WERI-Rb-1 (cell line): Measurements from ENCODE around the gene CGNL1.

Experiments used
- DNase-seq: peaks from one replicate; pipeline ENCODE4 v3.0.0-alpha.2; 2020
- H3K27ac ChIP-seq: fragments of 250-450 bp; sonication (Bioruptor Pico); 2 replicates; pipeline ENCODE4 v1.5.1; 2020; ENCODE audit warnings: mild to moderate bottlenecking, moderate library complexity
- H3K27me3 ChIP-seq: fragments of 250-450 bp; sonication (Bioruptor Pico); 2 replicates; pipeline ENCODE4 v1.5.1; 2021; ENCODE audit warnings: mild to moderate bottlenecking, low read depth, moderate library complexity; ENCODE audit not compliant: insufficient read depth, severe bottlenecking
- H3K36me3 ChIP-seq: fragments of 250-450 bp; sonication (Bioruptor Pico); 2 replicates; pipeline ENCODE4 v1.5.1; 2020; ENCODE audit warnings: mild to moderate bottlenecking, moderate library complexity
- H3K4me3 ChIP-seq: 2 replicates; pipeline ENCODE4 v1.5.1; 2011; ENCODE audit warnings: low read depth, mild to moderate bottlenecking, control low read depth, low read length
- H3K9me3 ChIP-seq: fragments of 250-450 bp; sonication (Bioruptor Pico); 2 replicates; pipeline ENCODE4 v1.5.1; 2021; ENCODE audit warnings: mild to moderate bottlenecking, moderate library complexity; ENCODE audit not compliant: severe bottlenecking
- CTCF ChIP-seq: IDR thresholded peaks from 2 replicates; pipeline ENCODE4 v1.5.1; 2011; ENCODE audit warnings: low read depth, mild to moderate bottlenecking, control low read depth, inconsistent platforms, low read length

Gene CGNL1

GRCh38 chr15:57476533-57476975 lies 100.2 kb downstream of the CGNL1 start:
- H3K9me3 ChIP-seq, result no peaks in the 10 kb centered on the region
- no peak for DNase-seq
- H3K27me3 ChIP-seq, result peaks cover 2% of the 10 kb centered on the region
- H3K36me3 ChIP-seq, result 0 out of 2 replicates have a peak, but pooled peaks cover 3% of the 10 kb centered on the region
- no peak overlapping the region for H3K4me3 ChIP-seq
- TF ChIP-seq CTCF, result no peak
- no peak overlapping the region for H3K27ac ChIP-seq

- H3K4me3 ChIP-seq, result no peak overlapping the region
- 0 out of 2 replicates have a peak, but pooled peaks cover 3% of the 10 kb centered on the region for H3K36me3 ChIP-seq
- no peak for TF ChIP-seq CTCF
- peaks cover under 1% of the 10 kb centered on the region for H3K27me3 ChIP-seq
- no peaks in the 10 kb centered on the region for H3K9me3 ChIP-seq
- no peak overlapping the region for H3K27ac ChIP-seq
- no peak for DNase-seq
Measured at GRCh38 chr15:57477736-57478522, 101.6 kb downstream of the CGNL1 start.

- Histone ChIP-seq H3K9me3 (no peaks in the 10 kb centered on the region), H3K27ac (no peak overlapping the region), H3K36me3 (0 out of 2 replicates have a peak, but pooled peaks cover 3% of the 10 kb centered on the region), H3K4me3 (no peak overlapping the region), H3K27me3 (no peaks in the 10 kb centered on the region)
- DNase-seq, result no peak
- TF ChIP-seq CTCF, result no peak
Measured at GRCh38 chr15:57479005-57479404, 102.7 kb downstream of the CGNL1 start.

GRCh38 chr15:57481038-57481705 lies 104.9 kb downstream of the CGNL1 start:
- no peaks in the 10 kb centered on the region for H3K9me3 ChIP-seq
- no peak for TF ChIP-seq CTCF
- H3K36me3 ChIP-seq, result no peaks in the 10 kb centered on the region
- H3K4me3 ChIP-seq, result no peak overlapping the region
- H3K27me3 ChIP-seq, result no peaks in the 10 kb centered on the region
- H3K27ac ChIP-seq, result no peak overlapping the region
- DNase-seq, result no peak

- H3K9me3 ChIP-seq, result no peaks in the 10 kb centered on the region
- H3K27ac ChIP-seq, result no peak overlapping the region
- no peak for DNase-seq
Measured at GRCh38 chr15:57485869-57486268, 109.6 kb downstream of the CGNL1 start.

More at GRCh38 chr15:57485869-57486268, 109.6 kb downstream of the CGNL1 start:
- Histone ChIP-seq H3K4me3 (no peak overlapping the region), H3K27me3 (no peaks in the 10 kb centered on the region), H3K36me3 (no peaks in the 10 kb centered on the region)
- TF ChIP-seq CTCF, result no peak
